GM19025 (cell line): ENCODE data around the gene ATN1.

Experiments
- ATAC-seq: cut with Tn5 transposase; IDR thresholded peaks from one replicate; pipeline ENCODE4 v1.9.1; 2021; ENCODE audit warnings: mild to moderate bottlenecking, low read depth, moderate library complexity; ENCODE audit not compliant: unreplicated experiment

Gene ATN1

GRCh38 chr12:6954316-6955107 is 26.8 kb downstream of the ATN1 start:
- no peak for ATAC-seq

- ATAC-seq = no peak
Observed at GRCh38 chr12:6955108-6956020, 27.6 kb downstream of the ATN1 start.

- ATAC-seq = no peak
Observed at GRCh38 chr12:6956021-6956727, 28.4 kb downstream of the ATN1 start.

- ATAC-seq = no peak
Observed at GRCh38 chr12:6957151-6957701, 29.5 kb downstream of the ATN1 start.

- no peak for ATAC-seq
Observed at GRCh38 chr12:6957741-6958608, 30.2 kb downstream of the ATN1 start.

- ATAC-seq = no peak
Observed at GRCh38 chr12:6958609-6959057, 30.9 kb downstream of the ATN1 start.

- peak; percentile 44 for ATAC-seq
Observed at GRCh38 chr12:6959058-6959804, 31.5 kb downstream of the ATN1 start.

GRCh38 chr12:6959805-6960592 is 32.2 kb downstream of the ATN1 start:
- no peak for ATAC-seq

- ATAC-seq = no peak
Observed at GRCh38 chr12:6960593-6961277, 33.0 kb downstream of the ATN1 start.

- no peak for ATAC-seq
Observed at GRCh38 chr12:6961278-6961694, 33.5 kb downstream of the ATN1 start.

GRCh38 chr12:6961695-6962284 is 34.0 kb downstream of the ATN1 start:
- no peak for ATAC-seq

GRCh38 chr12:6962285-6963015 is 34.7 kb downstream of the ATN1 start:
- no peak for ATAC-seq

- no peak for ATAC-seq
Observed at GRCh38 chr12:6963016-6963731, 35.4 kb downstream of the ATN1 start.

GRCh38 chr12:6963791-6964413 is 36.1 kb downstream of the ATN1 start:
- no peak for ATAC-seq

- no peak for ATAC-seq
Observed at GRCh38 chr12:6964605-6965025, 36.9 kb downstream of the ATN1 start.
